IgD-negative memory B cell (primary cell): ENCODE results near the gene SYT2. TPM values are rescaled to one million over a fixed set of nuclear protein-coding genes. Genes with fewer than 3 reads are reported as not detected.
"Not testable (repeated sequence)": the region's sequence is repeated elsewhere in the genome, so short reads cannot be mapped to it uniquely, and the experiment has no call there.

ENCODE experiments used
- H3K27ac Mint-ChIP-seq, 3 donors: one replicate each; pipeline ENCODE4 v1.8.0; 2020 to 2022; ENCODE audit warnings: mild to moderate bottlenecking in 3 of 3, mixed read lengths in 3 of 3, moderate library complexity in 1 of 3
- H3K27me3 Mint-ChIP-seq: one replicate; pipeline ENCODE4 v1.8.0; 2021; ENCODE audit warnings: mixed read lengths
- H3K36me3 Mint-ChIP-seq: one replicate; pipeline ENCODE4 v1.8.0; 2020; ENCODE audit warnings: mild to moderate bottlenecking, mixed read lengths
- H3K4me1 Mint-ChIP-seq, 3 donors: one replicate each; pipeline ENCODE4 v1.8.0; 2020 to 2022; ENCODE audit warnings: mixed read lengths in 3 of 3, mild to moderate bottlenecking in 1 of 3
- H3K4me3 Mint-ChIP-seq, 4 donors: one replicate each; pipeline ENCODE4 v1.8.0; 2020 to 2022; ENCODE audit warnings: mild to moderate bottlenecking in 4 of 4, mixed read lengths in 4 of 4, moderate library complexity in 3 of 4
- H3K9me3 Mint-ChIP-seq, 3 donors: one replicate each; pipeline ENCODE4 v1.8.0; 2020 to 2021; ENCODE audit warnings: mixed read lengths in 3 of 3, mild to moderate bottlenecking in 1 of 3
- polyA plus RNA-seq: library from polyadenylated mRNA; unstranded; fragments of 300-500 nt; fragmentation: Illumina TruSeq; gene quantifications from one replicate; pipeline ENCODE4 v1.2.3, GENCODE V29; 2021

SYT2 gene
- polyA plus RNA-seq = not detected

DNA sequence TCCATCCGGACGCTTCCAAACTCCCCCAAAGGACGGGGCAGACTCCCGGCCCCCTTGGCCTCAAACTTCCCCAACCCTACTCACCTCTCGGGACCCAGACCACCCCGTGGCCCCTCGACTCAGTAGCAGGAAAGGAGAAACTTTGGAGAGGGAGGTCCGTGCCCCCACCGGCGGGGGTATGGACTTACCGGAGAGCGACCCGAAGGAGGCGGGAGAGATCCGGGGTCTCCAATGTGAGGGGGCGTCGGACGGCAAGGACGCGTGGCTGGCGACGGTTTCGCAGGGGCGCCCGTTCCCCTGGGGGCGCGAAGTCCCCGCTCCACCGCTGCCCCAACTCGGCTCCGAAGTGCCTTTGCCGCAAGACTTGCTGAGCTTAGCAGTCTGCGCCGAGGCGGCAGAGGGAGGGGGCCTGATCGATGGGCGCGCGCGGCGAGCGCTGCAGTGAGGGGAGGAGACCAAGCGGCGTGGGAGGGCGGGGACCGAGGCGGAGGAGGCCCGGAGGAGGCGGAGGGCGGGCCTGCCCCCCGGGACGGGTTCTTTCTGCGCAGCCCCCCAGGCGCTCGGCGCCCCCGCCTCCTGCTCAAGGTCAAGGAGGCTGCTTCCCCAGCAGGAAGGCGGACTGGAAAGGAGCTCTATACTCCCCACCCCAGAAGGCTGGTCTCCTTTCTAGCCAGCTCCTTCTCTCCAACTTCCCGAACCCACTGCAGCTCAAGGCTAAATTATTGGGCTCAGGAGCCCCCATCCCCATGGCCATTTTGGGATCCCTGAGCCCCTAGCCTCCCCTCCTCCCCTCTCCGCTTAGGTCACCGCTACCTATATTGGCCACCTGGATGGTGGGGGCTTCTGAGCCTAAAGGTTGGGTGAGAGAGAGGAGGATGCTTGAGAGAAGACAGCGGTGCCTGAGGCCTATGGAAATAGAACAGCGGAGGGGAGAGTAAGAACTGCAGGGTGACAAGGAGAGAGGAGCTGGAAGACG, at the start of gene SYT2:
SYT2 (minus strand) TSS at position 385 of the 976 bp plus-strand sequence. CDS start 104,682 bp downstream, outside the sequence.
- Mint-ChIP-seq H3K27ac (no peak within 1 kb of the TSS), H3K9me3 (no peaks in the 10 kb centered on the region), H3K4me1 (peaks cover 0 to 2% (median 2%) of the 10 kb centered on the region in 3 donors), H3K27me3 (peaks cover 49% of the 10 kb centered on the region), H3K4me3 (peak within 1 kb of the TSS in 2 of 4 donors; percentile 58 to 78), H3K36me3 (no peaks in the 10 kb centered on the region)

DNA sequence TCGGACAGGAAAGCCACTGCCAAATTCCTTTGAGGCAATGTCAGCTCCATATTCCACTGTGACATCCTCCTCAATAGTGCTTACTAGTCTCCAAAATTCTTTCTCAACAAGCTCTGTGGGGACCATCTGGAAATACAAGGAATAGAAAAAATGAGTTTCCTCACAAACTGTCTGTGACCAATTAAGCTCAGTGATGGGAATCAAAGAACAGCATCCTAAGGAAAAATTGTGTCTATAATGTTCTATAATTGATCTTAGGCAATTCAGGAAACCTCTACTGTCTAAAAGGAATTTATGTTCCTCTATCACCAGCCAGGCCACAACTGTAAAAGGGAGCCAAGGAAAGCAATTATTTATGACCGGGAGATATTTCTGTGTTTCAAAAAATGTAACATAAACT, 46.1 kb upstream of the SYT2 start:
- Mint-ChIP-seq H3K4me1 (no peaks in the 10 kb centered on the region), H3K27ac (no peak overlapping the region), H3K4me3 (no peak overlapping the region), H3K9me3 (no peaks in the 10 kb centered on the region), H3K27me3 (no peaks in the 10 kb centered on the region), H3K36me3 (peaks cover 4% of the 10 kb centered on the region)

- Mint-ChIP-seq H3K4me3 (no peak overlapping the region), H3K9me3 (no peaks in the 10 kb centered on the region), H3K27ac (no peak overlapping the region), H3K27me3 (no peaks in the 10 kb centered on the region), H3K4me1 (no peaks in the 10 kb centered on the region), H3K36me3 (peaks cover 4% of the 10 kb centered on the region)
Measured at GRCh38 chr1:202754293-202754692, 44.0 kb upstream of the SYT2 start.

GRCh38 chr1:202752774-202753173, 42.5 kb upstream of the SYT2 start:
- H3K36me3 Mint-ChIP-seq = peaks cover 4% of the 10 kb centered on the region

GRCh38 chr1:202750761-202751160, 40.5 kb upstream of the SYT2 start:
- no peak overlapping the region for H3K4me3 Mint-ChIP-seq
- H3K9me3 Mint-ChIP-seq = no peaks in the 10 kb centered on the region
- H3K36me3 Mint-ChIP-seq = peaks cover 8% of the 10 kb centered on the region
- no peaks in the 10 kb centered on the region for H3K27me3 Mint-ChIP-seq
- no peaks in the 10 kb centered on the region for H3K4me1 Mint-ChIP-seq
- H3K27ac Mint-ChIP-seq = no peak overlapping the region

More at GRCh38 chr1:202752774-202753173, 42.5 kb upstream of the SYT2 start:
- H3K27ac Mint-ChIP-seq = no peak overlapping the region
- H3K9me3 Mint-ChIP-seq = no peaks in the 10 kb centered on the region
- no peaks in the 10 kb centered on the region for H3K4me1 Mint-ChIP-seq
- no peaks in the 10 kb centered on the region for H3K27me3 Mint-ChIP-seq
- H3K4me3 Mint-ChIP-seq = no peak overlapping the region

DNA sequence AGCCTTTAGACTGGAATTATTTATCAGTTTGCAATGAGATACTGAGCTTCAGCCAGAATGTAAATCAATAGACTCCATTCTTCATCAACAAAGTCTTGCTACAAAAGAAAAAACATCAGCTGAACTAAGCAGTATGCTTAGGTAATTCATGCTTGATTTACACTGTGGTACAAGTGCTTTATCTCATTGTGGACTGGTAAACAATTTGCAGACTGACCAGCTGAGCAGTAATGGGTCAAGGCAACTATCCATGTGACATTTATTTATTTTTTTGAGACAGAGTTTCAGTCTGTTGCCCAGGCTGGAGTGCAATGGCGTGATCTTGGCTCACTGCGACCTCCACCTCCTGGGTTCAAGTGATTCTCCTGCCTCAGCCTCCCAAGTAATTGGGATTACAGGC, 39.8 kb upstream of the SYT2 start:
- Mint-ChIP-seq H3K27me3 (no peaks in the 10 kb centered on the region), H3K9me3 (peaks cover 0 to 2% (median 0%) of the 10 kb centered on the region in 3 donors), H3K36me3 (peaks cover 12% of the 10 kb centered on the region)

DNA sequence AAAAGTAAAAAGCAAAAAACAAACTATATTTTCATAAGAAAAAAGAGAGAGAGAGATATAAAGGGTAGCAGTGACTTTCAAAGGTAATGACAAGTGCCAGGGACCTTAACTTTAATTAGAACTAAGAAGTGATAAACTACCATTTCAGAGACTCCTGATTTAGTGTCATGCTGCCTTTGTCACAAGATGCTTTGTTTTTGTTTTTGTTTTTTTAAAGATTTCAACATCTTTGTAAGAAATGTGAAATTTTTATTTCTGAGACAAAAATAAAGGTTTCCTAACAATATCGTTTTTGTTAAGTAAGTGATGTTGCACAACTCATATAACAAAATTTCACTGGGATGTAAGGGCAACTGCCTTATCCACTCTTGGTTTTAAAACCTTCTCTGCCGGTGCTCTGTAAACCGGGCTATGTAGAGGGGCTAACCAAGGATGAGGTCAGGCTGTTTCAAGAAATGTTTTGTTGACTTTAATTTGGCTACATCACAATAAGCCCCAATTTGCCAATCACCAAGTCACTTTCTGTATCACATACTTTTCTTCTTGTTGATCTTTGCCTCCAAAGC, 35.2 kb upstream of the SYT2 start:
- Mint-ChIP-seq H3K27me3 (no peaks in the 10 kb centered on the region), H3K9me3 (peaks cover 0 to 7% (median 0%) of the 10 kb centered on the region in 3 donors), H3K4me3 (no peak overlapping the region), H3K4me1 (peaks cover 0 to 2% (median 0%) of the 10 kb centered on the region in 3 donors), H3K36me3 (peaks cover 32% of the 10 kb centered on the region), H3K27ac (no peak overlapping the region)

More for the DNA sequence above, 39.8 kb upstream of the SYT2 start:
- H3K4me3 Mint-ChIP-seq = no peak overlapping the region
- H3K27ac Mint-ChIP-seq = no peak overlapping the region
- no peaks in the 10 kb centered on the region for H3K4me1 Mint-ChIP-seq

- not testable (repeated sequence) for H3K4me3 Mint-ChIP-seq, H3K4me1 Mint-ChIP-seq, H3K27me3 Mint-ChIP-seq, H3K9me3 Mint-ChIP-seq, H3K27ac Mint-ChIP-seq
- peaks cover 32% of the 10 kb centered on the region for H3K36me3 Mint-ChIP-seq
Measured at GRCh38 chr1:202744770-202745169, 34.5 kb upstream of the SYT2 start.

GRCh38 chr1:202742496-202742895, 32.2 kb upstream of the SYT2 start:
- no peak overlapping the region for H3K27ac Mint-ChIP-seq
- H3K4me1 Mint-ChIP-seq = peaks cover 0 to 2% (median 0%) of the 10 kb centered on the region in 3 donors
- no peak overlapping the region for H3K4me3 Mint-ChIP-seq
- no peaks in the 10 kb centered on the region for H3K27me3 Mint-ChIP-seq
- peaks cover 0 to 7% (median 0%) of the 10 kb centered on the region in 3 donors for H3K9me3 Mint-ChIP-seq
- peaks cover 32% of the 10 kb centered on the region for H3K36me3 Mint-ChIP-seq

- Mint-ChIP-seq H3K4me3 (no peak overlapping the region), H3K9me3 (no peaks in the 10 kb centered on the region), H3K36me3 (peaks cover 17% of the 10 kb centered on the region), H3K4me1 (peaks cover 0 to 2% (median 0%) of the 10 kb centered on the region in 3 donors), H3K27ac (no peak overlapping the region), H3K27me3 (no peaks in the 10 kb centered on the region)
Measured at GRCh38 chr1:202733251-202733650, 23.0 kb upstream of the SYT2 start.

- no peaks in the 10 kb centered on the region for H3K9me3 Mint-ChIP-seq
- H3K4me1 Mint-ChIP-seq = peaks cover 0 to 2% (median 0%) of the 10 kb centered on the region in 3 donors
- peaks cover 13% of the 10 kb centered on the region for H3K36me3 Mint-ChIP-seq
- H3K4me3 Mint-ChIP-seq = no peak overlapping the region
- peak overlapping the region in 1 of 3 donors; percentile 2 for H3K27ac Mint-ChIP-seq
- no peaks in the 10 kb centered on the region for H3K27me3 Mint-ChIP-seq
Measured at GRCh38 chr1:202728951-202729350, 18.7 kb upstream of the SYT2 start.

- Mint-ChIP-seq H3K4me1 (peaks cover 0 to 2% (median 0%) of the 10 kb centered on the region in 3 donors), H3K9me3 (no peaks in the 10 kb centered on the region), H3K36me3 (peaks cover 9% of the 10 kb centered on the region), H3K27ac (peak overlapping the region in 1 of 3 donors; percentile 7), H3K27me3 (no peaks in the 10 kb centered on the region), H3K4me3 (no peak overlapping the region)
Measured at GRCh38 chr1:202725526-202725925, 15.3 kb upstream of the SYT2 start.

GRCh38 chr1:202723708-202724107, 13.5 kb upstream of the SYT2 start:
- H3K4me1 Mint-ChIP-seq = peaks cover 0 to 3% (median 2%) of the 10 kb centered on the region in 3 donors
- no peak overlapping the region for H3K27ac Mint-ChIP-seq
- H3K9me3 Mint-ChIP-seq = no peaks in the 10 kb centered on the region
- no peak overlapping the region for H3K4me3 Mint-ChIP-seq
- no peaks in the 10 kb centered on the region for H3K27me3 Mint-ChIP-seq
- H3K36me3 Mint-ChIP-seq = peaks cover 6% of the 10 kb centered on the region

DNA sequence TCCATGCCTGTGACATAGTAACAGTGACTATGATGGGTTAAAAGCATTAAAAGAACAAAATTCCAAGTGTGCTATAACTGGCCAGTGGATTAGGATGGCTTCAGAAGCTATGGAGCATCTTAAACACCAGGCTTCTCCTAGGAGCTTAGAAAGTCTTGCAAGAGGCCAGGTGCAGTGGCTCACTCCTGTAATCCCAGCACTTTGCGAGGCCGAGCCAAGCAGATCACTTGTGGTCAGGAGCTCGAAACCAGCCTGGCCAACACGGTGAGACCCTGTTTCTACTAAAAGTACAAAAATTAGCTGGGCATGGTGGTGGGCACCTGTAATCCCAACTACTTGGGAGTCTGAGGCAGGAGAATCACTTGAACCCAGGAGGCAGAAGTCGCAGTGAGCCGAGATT, 12.8 kb upstream of the SYT2 start:
- not testable (repeated sequence) for H3K27ac Mint-ChIP-seq, H3K9me3 Mint-ChIP-seq

DNA sequence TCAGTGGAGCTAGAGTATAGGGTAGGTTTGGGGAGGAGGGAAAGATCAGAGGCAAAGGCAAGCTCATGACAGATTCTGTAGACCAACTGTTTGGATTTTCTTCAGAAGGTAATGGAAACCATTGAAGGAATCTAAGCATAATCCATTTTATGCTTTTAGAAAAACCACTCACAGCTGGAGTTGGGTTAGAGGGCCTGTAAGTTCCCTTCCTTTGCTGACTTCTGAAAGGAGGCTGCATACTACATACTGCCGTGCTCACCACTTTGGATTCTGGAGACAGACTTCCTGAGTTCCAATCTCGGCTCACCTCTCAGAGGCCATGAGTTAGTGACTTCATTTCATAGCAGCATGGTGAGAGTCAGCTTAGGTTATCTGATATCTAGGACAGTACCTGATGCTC, 6.4 kb upstream of the SYT2 start:
- H3K4me1 Mint-ChIP-seq = peaks cover 0 to 5% (median 2%) of the 10 kb centered on the region in 3 donors
- no peaks in the 10 kb centered on the region for H3K36me3 Mint-ChIP-seq
- no peak overlapping the region for H3K27ac Mint-ChIP-seq
- H3K4me3 Mint-ChIP-seq = no peak overlapping the region
- H3K27me3 Mint-ChIP-seq = peaks cover 13% of the 10 kb centered on the region
- H3K9me3 Mint-ChIP-seq = no peaks in the 10 kb centered on the region

More for the DNA sequence above, 12.8 kb upstream of the SYT2 start:
- H3K36me3 Mint-ChIP-seq, H3K4me1 Mint-ChIP-seq, H3K27me3 Mint-ChIP-seq, H3K4me3 Mint-ChIP-seq: not testable (repeated sequence)
